ENCODE results near the gene PTPRE. TPM values are rescaled to one million over a fixed set of nuclear protein-coding genes. Genes with fewer than 3 reads are reported as not detected.

Gene PTPRE
- total RNA-seq, 4 donors from 2014 or later = 10.2 to 46.8 (median 28.8) TPM

- Histone ChIP-seq H3K27me3 (no peaks in the 10 kb centered on the region), H3K27ac (no peak overlapping the region), H3K9me3 (no peaks in the 10 kb centered on the region), H3K4me3 (no peak overlapping the region), H3K4me1 (peaks cover 13% of the 10 kb centered on the region), H3K36me3 (no peaks in the 10 kb centered on the region)
- no peak for DNase-seq (ENCODE audit: low spot score in 2 of 2)
- WGBS = 82% methylated on average over 17 of the region's 17 CpGs
- TF ChIP-seq POLR2AphosphoS5 (IDR thresholded peaks at IDR 0.05) = no peak
Observed at GRCh38 chr10:127998501-127999144, 91.7 kb downstream of the PTPRE start.

GRCh38 chr10:127999297-128000129, 92.6 kb downstream of the PTPRE start:
- Histone ChIP-seq H3K36me3 (no peaks in the 10 kb centered on the region), H3K4me3 (no peak overlapping the region), H3K27ac (no peak overlapping the region), H3K9me3 (no peaks in the 10 kb centered on the region), H3K4me1 (peaks cover 13% of the 10 kb centered on the region), H3K27me3 (no peaks in the 10 kb centered on the region)
- TF ChIP-seq EP300 (IDR thresholded peaks at IDR 0.05) = no peak
- TF ChIP-seq POLR2AphosphoS5 (IDR thresholded peaks at IDR 0.05) = no peak
- TF ChIP-seq POLR2A (IDR thresholded peaks at IDR 0.05) = no peak
- peak in 1 of 2 donors; percentile 7 for DNase-seq (ENCODE audit: low spot score in 2 of 2)
- WGBS = 86% methylated on average over 23 of the region's 23 CpGs

DNA sequence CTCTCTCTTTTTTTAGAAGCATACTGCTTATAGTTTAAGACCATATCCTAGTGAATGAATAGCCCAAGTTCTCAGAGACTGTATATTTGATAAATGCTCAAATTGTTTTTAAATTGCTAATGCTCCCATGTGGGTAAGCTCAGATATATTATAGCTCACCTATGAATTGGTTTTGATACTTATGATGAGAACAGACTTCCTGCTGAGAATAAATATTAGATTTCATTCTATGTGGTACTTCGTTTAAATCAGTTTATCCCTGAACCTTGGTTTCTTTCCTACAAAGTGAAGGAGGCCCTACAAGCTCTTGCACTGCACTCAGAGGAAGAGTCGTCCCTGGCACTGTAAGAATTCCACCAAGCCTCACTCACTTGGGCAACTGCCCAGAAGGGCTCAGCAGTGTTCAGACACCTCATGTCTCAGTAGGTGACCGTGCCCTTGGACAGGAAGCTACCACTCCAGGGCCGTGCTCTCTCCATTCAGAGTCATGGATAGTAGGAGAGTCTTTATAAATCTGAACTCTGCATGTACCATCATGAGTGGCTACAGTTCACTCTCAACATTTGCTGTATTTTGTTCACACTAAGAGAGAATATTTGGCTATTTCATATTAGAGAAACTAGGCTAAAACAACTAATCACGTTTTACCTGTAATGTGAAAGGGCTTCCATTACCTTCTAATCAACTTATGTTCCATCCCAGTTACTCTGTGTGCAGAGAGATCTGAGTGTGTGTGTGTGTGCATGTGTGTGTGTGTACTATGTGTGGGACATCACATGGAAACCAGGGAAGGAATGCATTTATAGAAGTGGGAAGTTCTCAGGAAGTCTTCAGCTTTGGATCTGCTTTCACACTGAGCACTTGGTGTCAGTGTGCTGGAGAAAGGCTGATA, 93.8 kb downstream of the PTPRE start:
- no peak overlapping the region for H3K4me3 ChIP-seq
- 76% methylated on average over 5 of the region's 5 CpGs for WGBS
- H3K36me3 ChIP-seq = no peaks in the 10 kb centered on the region
- no peak for DNase-seq (ENCODE audit: low spot score in 2 of 2)
- no peak overlapping the region for H3K27ac ChIP-seq
- H3K27me3 ChIP-seq = no peaks in the 10 kb centered on the region
- peaks cover 13% of the 10 kb centered on the region for H3K4me1 ChIP-seq
- no peaks in the 10 kb centered on the region for H3K9me3 ChIP-seq
- TF ChIP-seq EP300 (IDR thresholded peaks at IDR 0.05) (no peak), CTCF (IDR thresholded peaks at IDR 0.05) (no peak), POLR2AphosphoS5 (IDR thresholded peaks at IDR 0.05) (no peak), POLR2A (IDR thresholded peaks at IDR 0.05) (no peak)

GRCh38 chr10:128001363-128001745, 94.5 kb downstream of the PTPRE start:
- Histone ChIP-seq H3K4me3 (no peak overlapping the region), H3K4me1 (peaks cover 11% of the 10 kb centered on the region), H3K27ac (no peak overlapping the region), H3K36me3 (no peaks in the 10 kb centered on the region), H3K9me3 (no peaks in the 10 kb centered on the region), H3K27me3 (no peaks in the 10 kb centered on the region)
- 91% methylated on average over 10 of the region's 10 CpGs for WGBS
- no peak for TF ChIP-seq EP300 (IDR thresholded peaks at IDR 0.05)
- no peak for TF ChIP-seq POLR2A (IDR thresholded peaks at IDR 0.05)
- no peak for TF ChIP-seq CTCF (IDR thresholded peaks at IDR 0.05)
- TF ChIP-seq POLR2AphosphoS5 (IDR thresholded peaks at IDR 0.05) = no peak
- no peak for DNase-seq (ENCODE audit: low spot score in 2 of 2)

- no peaks in the 10 kb centered on the region for H3K36me3 ChIP-seq
- no peak for DNase-seq (ENCODE audit: low spot score in 2 of 2)
- H3K9me3 ChIP-seq = no peaks in the 10 kb centered on the region
- TF ChIP-seq POLR2A (IDR thresholded peaks at IDR 0.05) (no peak), POLR2AphosphoS5 (IDR thresholded peaks at IDR 0.05) (no peak), EP300 (IDR thresholded peaks at IDR 0.05) (no peak), CTCF (IDR thresholded peaks at IDR 0.05) (no peak)
- no peaks in the 10 kb centered on the region for H3K27me3 ChIP-seq
- H3K4me3 ChIP-seq = no peak overlapping the region
- peaks cover 6% of the 10 kb centered on the region for H3K4me1 ChIP-seq
- H3K27ac ChIP-seq = no peak overlapping the region
- 96% methylated on average over 3 of the region's 13 CpGs for WGBS
Observed at GRCh38 chr10:128001849-128002248, 94.9 kb downstream of the PTPRE start.
